ENCODE data around the gene HORMAD1.
"Not testable (repeated sequence)": the region's sequence is repeated elsewhere in the genome, so short reads cannot be mapped to it uniquely, and the experiment has no call there.

HORMAD1 gene, protein sequence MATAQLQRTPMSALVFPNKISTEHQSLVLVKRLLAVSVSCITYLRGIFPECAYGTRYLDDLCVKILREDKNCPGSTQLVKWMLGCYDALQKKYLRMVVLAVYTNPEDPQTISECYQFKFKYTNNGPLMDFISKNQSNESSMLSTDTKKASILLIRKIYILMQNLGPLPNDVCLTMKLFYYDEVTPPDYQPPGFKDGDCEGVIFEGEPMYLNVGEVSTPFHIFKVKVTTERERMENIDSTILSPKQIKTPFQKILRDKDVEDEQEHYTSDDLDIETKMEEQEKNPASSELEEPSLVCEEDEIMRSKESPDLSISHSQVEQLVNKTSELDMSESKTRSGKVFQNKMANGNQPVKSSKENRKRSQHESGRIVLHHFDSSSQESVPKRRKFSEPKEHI

DNA sequence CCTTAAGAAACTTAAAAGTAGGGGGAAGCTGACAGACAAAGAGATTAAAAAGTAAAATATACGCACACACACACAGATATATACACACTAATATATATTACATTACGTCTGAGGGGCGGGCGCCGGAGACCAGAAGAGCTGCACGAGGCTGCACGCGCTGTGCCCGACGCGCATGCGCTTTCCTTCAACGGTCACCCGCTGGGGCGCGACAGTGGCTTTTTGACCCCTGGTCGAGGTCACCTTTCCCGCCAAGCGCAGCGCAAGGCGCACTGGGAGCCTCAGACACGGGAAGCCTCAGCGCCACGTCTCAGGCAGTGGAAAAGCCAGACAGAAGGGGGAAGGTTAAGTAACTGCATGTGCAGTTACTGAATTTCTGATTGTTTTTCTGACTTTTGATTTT is at the start of gene HORMAD1:
HORMAD1 (minus strand) TSS at position 193 of the 400 bp plus-strand sequence. CDS start 1,390 bp downstream, outside the sequence.
- no peak for DNase-seq

DNA sequence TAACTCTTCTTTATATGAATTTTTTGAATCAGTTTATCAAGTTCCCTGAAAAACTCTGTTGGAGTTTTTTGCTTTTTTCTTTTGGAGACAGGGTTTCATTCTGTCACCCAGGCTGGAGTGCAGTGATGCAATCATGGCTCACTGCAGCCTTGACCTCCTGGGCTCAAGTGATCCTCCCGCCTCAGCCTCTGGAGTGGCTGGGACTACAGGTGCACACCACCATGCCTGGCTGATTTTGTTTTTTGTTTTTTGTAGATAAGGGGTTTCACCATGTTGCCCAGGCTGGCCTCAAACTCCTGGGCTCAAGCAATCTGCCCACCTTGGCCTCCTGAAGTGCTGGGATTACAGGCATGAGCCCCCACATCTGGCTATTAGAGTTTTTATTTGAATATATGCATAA is 47.0 kb upstream of the HORMAD1 start:
- DNase-seq = not testable (repeated sequence)

DNA sequence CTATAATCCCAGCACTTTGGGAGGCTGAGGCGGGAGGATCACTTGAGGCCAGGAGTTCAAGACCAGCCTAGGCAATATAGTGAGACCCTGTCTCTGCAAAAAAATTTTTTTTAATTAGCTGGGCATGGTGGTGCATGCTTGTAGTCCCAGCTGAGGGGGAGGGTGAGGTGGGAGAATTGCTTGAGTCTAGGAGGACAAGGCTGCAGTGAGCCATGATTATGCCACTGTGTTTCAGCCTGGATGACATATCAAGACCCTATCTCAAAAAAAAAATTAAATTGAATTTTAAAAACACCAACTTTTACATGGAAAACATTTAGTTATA is 45.2 kb upstream of the HORMAD1 start:
- not testable (repeated sequence) for DNase-seq

DNA sequence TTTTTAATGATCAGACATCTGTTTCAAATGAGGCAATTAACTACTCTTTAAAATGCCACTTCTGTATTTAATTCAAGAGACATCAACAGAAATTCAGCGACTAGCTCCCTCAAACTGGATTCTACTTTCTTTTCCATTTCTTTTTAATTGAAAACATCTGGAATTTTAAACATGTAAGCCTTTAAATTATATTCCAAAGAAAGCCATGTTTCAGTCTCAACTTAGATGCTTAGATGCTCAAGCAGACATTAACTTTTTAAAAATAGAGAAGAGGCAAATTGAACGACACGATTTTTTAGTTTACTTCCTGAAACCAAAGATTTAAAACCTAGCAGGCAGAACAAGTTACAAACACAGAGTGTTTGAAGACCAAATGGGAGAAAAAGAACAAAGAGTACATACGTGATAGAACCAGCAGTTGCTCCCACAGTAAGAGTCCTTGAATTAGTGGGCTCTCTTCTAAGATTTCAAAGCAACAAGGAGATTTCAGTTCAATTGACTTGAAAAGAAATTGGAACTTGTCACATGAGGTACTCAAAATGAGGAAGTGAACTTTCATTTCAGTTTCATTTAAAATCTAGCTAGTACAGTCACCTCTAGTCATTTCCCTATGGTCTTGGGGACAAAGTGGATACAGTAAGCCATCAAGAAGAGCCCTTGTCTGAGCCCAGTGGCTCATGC is 44.7 kb upstream of the HORMAD1 start, which contains the start of gene CTSS:
CTSS (minus strand) TSS at position 483 of the 681 bp plus-strand sequence. CDS start 1,015 bp downstream, outside the sequence.
- DNase-seq = peak; percentile 61

DNA sequence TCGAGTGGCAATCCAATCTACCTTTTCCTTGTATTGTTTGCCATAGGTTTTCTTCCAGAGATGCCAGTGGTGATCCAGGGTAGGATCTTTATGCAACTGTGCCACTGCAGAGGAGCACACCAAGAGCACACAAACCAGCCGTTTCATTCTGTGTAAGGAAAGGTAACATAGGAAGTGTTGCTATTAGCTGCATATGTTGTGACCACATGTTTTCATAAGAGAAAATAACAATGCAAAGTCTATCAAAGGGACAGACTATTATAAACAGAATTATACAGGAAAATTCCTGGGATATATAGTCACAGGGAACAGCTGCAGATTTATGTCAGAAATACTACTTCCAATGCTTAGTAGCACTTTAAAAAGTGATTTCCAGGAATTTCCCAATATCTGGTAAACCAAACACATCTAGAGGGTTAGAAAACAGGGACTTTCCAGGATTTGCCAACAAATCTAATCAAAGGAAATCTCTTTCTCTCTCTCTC is 44.0 kb upstream of the HORMAD1 start:
- peak; percentile 44 for DNase-seq

DNA sequence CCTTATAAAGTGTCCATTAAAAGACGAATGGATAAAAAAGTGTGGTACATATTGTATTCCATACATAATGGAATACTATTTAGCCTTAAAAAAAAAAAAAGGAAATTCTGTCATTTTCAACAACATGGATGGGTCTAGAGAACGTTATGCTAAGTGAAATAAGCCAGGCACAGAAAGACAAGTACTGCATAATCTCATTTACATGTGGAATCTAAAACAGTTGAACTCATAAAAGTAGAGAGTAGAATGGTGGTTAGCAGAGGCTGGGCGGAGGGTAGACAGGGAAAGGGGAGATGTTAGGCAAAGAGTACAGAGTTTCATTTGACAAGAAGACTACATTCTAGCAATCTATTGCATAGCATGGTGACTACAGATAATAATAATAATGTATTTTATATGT is 42.3 kb upstream of the HORMAD1 start:
- no peak for DNase-seq

DNA sequence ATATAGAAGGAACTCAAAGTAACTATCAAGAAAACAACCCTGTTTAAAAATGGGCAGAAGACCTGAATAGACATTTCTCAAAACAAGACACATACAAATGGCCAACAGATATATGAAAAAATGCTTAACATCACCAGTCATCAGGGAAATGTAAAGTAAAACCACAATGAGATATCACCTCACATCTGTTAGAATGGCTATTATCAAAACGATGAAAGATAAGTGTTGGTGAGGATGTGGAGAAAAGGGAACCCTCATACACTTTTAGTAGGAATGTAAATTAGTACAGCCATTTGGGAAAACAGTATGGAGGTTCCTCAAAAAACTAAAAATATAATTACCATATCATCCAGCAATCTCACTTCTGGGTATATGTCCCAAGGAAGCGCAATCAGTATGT is 41.9 kb upstream of the HORMAD1 start:
- no peak for DNase-seq

DNA sequence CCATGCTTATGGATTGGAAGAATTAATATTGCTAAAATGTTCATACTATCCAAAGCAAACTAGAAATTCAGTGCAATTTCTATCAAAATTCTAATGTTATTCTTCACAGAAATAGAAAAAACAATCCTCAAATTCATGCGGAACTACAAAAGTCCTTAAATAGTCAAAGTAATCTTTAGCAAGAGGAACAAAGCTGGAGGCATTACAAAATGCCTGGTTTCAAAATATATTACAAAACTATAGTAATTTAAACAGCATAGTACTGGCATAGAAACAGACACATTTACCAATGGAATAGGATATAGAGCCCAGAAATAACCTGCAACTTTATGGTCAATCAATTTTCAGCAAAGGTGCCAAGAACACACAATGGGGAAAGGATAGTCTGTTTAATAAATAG is 41.1 kb upstream of the HORMAD1 start:
- DNase-seq = no peak

DNA sequence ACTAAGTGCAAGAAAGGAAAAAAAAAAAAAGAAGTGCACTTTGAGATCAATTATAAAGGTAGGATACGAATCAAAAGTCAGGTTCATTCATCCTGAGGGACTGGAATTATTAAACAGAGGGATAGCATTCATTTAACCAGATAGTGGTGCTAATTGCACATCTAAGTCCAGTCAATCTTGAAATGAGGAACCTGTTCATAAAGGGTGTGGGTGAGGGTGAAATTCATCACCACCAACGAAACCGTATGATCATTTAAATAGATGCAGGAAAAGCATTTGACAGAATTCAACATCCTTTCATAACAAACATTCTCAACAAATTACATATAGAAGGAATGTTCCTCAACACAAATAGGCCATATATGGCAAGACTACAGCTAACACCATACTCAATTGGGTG is 39.3 kb upstream of the HORMAD1 start:
- no peak for DNase-seq

DNA sequence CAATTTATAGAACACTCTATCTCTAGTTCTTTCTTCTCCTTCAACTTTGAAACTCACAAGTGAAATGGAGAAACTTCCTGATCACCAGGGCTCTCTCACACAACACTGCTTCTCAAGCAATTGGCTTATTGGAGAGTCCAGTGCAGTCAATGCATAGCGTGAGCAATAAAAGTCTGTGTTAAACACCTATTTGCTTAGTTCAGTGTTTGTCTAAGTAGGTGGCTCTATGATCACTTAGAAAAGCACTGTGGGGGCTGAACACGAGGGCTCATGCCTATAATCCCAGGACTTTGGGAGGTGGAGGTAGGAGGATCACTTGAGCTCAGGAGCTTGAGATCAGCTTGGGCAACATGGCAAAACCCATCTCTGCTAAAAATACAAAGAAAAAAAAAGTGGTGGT is 32.7 kb upstream of the HORMAD1 start:
- DNase-seq = no peak

DNA sequence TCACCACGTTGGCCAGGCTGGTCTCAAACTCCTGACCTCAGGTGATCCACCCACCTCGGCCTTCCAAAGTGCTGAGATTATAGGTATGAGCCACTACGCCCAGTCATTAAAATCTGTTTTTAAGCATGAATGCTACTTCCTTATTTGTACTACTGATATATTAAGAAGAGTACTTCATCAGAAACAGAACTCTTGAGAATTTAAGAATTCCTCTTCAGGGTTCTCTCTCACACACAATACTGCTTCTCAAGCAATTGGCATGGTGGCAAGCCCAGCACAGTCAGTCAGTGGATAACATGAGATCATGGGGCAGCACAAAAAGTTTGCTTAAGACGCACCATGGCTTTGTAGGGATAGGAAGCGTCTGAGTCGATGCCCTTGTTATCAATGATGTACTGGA is 30.7 kb upstream of the HORMAD1 start:
- no peak for DNase-seq

DNA sequence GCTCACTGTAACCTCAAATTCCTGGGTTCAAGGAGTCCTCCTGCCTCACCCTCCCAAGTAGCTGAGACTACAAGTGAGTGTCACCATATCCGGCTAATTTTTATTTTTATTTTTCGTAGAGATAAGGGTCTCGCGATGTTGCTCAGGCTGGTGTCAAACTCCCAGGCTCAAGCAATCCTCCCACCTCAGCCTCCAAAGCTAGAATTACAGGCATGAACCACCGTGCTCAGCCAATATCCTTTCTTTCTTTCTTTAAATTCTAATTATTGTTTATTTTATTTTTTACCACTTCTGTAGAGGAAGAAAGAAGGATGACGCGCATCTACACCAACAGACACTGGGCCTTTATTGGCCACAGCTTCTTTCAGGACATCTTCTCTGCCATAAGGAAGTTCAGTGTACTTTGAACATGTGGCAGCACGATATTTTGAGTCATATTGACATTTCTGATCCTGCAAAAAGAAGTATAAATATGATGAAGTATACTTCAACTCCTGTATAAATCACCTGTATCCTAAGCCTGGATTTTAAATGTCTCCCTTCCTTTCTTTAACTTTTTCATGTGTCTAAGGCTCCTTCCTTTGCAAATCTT is 29.1 kb upstream of the HORMAD1 start:
- DNase-seq = no peak

DNA sequence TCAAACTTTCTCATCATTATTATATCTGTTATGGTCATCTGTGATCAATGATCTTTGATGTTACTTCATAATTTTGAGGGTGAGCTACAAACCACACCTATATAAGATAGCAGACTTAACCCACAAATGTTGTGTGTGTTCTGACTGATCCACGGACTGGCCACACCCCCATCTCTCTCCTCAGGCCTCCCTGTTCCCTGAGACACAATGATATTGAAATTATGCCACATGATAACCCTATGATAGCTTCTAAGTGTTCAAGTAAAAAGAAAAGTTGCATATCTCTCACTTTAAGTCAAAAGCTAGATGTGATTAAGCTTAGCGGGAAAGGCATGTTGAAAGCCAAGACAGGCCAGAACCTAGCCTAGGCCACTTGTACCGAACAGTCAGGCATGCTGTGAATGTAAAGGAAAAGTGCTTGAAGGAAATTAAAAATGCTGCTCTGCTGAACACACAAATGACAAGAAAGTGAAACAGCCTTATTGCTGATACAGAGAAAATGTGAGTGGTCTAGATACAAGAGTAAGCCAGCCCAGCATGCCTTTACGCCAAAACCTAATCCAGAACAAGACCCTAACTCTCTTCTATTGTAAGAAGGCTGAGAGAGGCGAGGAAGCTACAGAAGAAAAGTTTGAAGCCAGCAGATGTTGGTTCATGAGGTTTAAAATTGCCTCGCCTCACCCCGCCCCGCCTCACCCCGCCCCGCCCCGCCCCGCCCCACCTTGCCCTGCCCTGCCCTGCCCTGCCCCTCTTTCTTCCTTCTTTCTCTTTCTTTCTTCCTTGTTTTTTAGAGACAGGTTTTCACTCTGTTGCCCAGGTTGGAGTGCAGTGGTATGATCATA is 28.4 kb upstream of the HORMAD1 start:
- DNase-seq = no peak

DNA sequence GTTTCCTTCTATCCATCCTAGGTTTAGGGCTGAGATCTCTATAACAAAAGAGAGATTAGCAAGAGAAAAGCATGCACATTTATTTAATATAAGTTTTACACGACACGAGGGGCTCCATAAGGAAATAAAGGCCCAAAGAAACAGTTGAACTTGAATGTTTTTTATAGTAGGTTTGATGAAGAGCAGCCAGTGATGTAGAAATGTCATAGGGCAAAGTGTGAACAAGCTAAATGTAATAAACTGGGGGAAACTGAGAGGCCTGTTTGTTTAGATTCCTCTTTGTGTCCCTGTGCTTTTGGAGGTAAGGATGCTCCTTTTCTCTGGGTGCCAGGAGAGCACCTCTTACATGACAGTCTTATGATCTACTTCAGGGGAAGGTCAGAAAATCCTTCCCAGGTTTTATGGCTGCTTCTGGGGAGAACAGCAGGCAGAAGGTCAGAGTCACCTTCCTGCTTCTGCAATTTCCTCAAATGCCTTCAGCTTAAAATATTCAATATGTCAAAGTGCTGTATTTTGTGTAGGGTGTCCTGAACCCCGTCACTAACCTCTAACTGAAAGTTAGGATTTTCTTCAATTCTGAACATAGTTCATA is 9.5 kb upstream of the HORMAD1 start:
- DNase-seq = no peak

DNA sequence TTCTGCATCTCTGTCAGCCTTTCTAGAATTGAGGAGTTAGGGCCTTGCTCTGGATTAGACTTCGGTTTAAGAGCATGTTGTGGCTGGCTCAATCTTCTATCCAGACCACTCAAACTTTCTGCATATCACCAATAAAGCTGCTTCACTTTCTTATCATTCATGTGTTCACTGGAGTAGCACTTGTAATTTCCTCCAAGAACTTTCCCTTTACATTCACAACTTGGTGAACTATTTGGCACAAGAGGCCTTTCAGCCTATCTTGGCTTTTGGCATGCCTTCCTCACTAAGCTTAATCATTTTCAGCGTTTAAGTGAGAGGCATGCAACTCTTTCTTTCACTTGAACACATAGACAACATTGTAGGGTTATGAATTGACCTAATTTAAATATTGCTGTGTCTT is 3.6 kb upstream of the HORMAD1 start:
- no peak for DNase-seq

DNA sequence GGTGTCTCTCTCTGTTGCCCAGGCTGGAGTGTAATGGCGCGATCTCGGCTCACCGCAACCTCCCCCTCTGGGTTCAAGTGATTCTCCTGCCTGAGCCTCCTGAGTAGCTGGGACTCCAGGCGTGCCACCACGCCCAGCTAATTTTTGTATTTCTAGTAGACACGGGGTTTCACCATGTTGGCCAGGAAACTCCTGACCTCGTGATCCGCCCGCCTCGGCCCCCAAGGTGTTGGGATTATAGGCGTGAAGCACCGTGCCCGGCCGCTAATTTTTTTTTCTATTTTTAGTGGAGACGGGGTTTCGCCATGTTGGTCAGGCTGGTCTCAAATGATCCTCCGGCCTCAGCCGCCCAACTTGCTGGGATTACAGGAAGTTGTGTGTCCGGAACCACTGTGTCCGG is 597 bp downstream of the HORMAD1 start:
- DNase-seq = no peak

DNA sequence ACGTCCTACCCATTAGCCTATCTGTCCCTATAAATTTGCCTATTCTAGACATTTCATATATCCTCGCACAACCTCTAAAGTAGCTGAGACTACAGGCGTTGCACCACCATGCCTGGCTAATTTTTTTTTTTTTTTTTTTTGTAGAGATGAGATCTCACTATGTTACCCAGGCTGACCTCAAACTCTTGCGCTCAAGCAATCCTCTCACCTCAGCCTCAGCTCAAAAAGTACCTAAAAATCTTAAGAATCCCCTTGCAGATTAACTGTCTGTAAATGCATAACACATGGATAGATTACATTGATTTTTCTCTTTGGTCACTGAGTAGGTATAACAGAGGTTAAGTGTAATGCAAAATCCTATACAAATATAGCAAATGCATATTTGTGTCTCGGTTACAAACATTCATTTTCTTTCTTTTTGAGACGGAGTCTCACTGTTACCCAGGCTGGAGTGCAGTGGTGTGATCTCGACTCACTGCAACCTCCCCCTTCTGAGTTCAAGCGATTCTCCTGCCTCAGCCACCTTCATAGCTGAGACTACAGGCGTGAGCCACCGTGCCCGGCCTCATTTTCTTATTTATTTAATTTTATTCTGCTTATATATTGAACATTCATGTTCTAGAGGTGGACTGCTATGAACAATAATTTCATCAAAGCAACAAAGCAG is 2.3 kb downstream of the HORMAD1 start:
- no peak for DNase-seq

DNA sequence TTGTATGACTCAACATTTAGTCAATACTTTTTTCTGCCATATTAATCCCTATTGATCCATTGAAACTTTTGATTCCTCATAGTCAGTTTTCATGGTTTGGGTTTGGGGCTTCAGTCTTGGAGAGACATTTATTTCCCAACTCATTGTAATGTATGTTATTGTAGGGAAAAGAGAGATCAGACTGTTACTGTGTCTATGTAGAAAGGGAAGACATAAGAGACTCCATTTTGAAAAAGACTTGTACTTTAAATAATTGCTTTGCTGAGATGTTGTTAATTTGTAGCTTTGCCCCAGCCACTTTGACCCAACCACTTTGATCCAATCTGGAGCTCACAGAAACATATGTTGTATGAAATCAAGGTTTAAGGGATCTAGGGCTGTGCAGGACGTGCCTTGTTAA is 11.7 kb downstream of the HORMAD1 start:
- DNase-seq = not testable (repeated sequence)

DNA sequence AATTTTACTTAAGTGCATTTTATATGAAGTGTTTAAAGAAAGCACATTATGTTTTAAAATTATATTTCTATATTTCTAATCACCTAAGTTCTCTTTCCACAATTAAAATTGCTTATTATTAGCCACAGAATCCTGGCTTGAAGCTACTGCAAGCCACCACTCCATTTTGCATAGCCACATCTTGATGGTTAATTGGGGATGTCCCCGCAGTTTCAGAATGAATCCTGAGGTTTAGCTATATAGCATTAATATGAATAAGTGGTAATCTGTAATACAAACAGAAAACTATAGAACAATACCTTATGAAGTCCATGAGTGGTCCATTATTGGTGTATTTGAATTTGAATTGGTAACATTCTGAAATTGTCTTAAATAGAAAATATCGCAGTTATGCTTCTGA is 12.1 kb downstream of the HORMAD1 start:
- peak; percentile 60 for DNase-seq

DNA sequence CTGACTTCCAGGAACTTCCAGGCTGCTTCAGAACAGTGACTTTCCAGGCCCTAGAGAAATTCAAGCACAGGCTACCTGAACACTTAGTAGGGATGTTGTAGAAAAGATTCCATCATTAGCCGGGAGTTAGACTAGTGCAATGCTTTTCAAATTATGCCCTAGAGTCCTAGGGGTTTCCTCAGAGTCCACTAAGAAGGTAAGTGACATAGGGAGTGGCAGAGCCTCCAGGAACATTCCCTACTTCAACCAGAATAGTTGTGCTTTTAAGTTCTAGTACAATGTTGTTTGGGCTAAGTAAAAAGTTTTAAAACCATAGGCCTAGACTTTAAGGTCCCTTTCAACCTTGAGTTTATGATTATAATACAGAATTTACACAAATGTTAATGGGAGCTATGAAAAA is 14.6 kb downstream of the HORMAD1 start:
- no peak for DNase-seq

DNA sequence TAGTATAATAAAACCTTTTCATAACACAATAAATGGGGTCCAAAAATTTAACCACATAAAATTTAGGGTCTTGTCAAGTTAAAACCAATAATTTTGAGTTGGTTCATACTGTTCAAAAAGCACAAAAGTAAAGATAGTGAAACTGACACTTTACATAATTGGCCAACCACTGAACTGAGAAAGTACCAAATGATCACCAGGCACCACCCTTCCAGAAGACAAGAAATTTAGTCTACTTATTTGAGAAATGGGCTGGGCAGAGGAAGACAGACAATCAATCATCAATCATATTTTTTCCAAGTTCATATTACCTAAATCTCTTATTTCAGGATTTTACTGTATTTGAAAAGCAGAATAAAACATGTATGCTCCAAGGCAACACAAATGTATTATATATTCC is 17.3 kb downstream of the HORMAD1 start:
- no peak for DNase-seq
